GM20000 (cell line): Measurements from ENCODE around the gene S1PR4.

ENCODE experiments used
- DNase-seq: peaks from one replicate; pipeline ENCODE4 v3.0.0; 2012; ENCODE audit warnings: low spot score
- TF ChIP-seq, protein P1 (sequence below): IDR thresholded peaks from 2 replicates; pipeline ENCODE4 v1.5.1; 2012; ENCODE audit warnings: mild to moderate bottlenecking, control low read depth; ENCODE audit errors: extremely low read depth, missing control alignments

Gene S1PR4

GRCh38 chr19:3175781-3176714, 2.5 kb upstream of the S1PR4 start:
- DNase-seq, result no peak
- TF ChIP-seq, protein P1, sequence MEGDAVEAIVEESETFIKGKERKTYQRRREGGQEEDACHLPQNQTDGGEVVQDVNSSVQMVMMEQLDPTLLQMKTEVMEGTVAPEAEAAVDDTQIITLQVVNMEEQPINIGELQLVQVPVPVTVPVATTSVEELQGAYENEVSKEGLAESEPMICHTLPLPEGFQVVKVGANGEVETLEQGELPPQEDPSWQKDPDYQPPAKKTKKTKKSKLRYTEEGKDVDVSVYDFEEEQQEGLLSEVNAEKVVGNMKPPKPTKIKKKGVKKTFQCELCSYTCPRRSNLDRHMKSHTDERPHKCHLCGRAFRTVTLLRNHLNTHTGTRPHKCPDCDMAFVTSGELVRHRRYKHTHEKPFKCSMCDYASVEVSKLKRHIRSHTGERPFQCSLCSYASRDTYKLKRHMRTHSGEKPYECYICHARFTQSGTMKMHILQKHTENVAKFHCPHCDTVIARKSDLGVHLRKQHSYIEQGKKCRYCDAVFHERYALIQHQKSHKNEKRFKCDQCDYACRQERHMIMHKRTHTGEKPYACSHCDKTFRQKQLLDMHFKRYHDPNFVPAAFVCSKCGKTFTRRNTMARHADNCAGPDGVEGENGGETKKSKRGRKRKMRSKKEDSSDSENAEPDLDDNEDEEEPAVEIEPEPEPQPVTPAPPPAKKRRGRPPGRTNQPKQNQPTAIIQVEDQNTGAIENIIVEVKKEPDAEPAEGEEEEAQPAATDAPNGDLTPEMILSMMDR, result no peak

- no peak for DNase-seq
- TF ChIP-seq, protein P1, result no peak
Measured at GRCh38 chr19:3176715-3177501, 1.7 kb upstream of the S1PR4 start.

DNA sequence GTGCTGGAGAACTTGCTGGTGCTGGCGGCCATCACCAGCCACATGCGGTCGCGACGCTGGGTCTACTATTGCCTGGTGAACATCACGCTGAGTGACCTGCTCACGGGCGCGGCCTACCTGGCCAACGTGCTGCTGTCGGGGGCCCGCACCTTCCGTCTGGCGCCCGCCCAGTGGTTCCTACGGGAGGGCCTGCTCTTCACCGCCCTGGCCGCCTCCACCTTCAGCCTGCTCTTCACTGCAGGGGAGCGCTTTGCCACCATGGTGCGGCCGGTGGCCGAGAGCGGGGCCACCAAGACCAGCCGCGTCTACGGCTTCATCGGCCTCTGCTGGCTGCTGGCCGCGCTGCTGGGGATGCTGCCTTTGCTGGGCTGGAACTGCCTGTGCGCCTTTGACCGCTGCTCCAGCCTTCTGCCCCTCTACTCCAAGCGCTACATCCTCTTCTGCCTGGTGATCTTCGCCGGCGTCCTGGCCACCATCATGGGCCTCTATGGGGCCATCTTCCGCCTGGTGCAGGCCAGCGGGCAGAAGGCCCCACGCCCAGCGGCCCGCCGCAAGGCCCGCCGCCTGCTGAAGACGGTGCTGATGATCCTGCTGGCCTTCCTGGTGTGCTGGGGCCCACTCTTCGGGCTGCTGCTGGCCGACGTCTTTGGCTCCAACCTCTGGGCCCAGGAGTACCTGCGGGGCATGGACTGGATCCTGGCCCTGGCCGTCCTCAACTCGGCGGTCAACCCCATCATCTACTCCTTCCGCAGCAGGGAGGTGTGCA, 587 bp downstream of the S1PR4 start:
- TF ChIP-seq, protein P1, result no peak
- peak; percentile 55 for DNase-seq

DNA sequence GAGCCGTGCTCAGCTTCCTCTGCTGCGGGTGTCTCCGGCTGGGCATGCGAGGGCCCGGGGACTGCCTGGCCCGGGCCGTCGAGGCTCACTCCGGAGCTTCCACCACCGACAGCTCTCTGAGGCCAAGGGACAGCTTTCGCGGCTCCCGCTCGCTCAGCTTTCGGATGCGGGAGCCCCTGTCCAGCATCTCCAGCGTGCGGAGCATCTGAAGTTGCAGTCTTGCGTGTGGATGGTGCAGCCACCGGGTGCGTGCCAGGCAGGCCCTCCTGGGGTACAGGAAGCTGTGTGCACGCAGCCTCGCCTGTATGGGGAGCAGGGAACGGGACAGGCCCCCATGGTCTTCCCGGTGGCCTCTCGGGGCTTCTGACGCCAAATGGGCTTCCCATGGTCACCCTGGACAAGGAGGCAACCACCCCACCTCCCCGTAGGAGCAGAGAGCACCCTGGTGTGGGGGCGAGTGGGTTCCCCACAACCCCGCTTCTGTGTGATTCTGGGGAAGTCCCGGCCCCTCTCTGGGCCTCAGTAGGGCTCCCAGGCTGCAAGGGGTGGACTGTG, 1.2 kb downstream of the S1PR4 start:
- TF ChIP-seq, protein P1, result no peak
- peak; percentile 60 for DNase-seq

DNA sequence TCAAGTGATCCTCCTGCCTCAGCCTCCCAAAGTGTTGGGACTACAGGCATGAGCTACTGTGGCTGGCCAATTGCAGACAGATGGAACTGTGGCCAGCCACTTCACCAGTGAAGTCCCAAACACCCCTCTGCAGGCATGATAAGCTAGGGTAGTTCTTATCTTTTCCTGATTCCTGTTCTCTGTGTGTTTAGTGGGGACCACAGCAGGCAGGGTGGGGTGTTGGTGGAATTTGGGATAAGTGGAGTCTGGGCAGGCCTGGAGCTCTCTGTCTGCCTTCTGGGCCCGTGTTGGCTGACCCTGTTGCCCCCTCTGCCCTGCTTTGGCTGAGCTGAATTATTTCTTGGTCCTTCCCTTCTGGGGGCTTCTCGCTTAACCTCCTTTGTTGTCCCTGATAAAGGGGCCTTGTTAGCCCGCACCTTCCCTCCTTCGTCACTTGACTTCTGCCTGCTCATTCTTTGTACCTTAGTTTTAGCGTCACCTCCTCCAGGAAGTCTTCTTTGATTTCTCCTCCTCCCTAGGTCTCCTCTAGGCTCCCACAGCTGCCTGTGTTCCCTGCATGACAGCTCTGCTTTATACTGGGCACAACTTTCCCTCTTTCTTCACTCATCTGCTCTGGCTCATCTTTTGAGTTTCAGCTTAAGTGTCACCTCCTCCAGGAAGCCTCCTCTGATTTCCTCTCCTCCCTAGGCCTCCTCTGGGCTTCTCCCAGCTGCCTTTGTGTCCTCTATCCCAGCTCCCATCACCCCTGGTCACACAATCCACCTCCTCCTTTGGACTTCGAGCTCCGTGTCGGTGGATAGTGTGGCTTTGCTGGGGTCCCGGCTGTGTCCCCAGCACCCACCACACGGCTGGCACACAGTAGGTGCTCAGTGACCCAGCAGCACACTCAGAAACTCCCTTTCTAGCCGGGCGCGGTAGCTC, 5.4 kb downstream of the S1PR4 start:
- no peak for DNase-seq
- TF ChIP-seq, protein P1, result no peak

- DNase-seq, result peak; percentile 64
- TF ChIP-seq, protein P1, result no peak
Measured at GRCh38 chr19:3184847-3185460, 6.4 kb downstream of the S1PR4 start.
